MV-4-11 (cell line): ENCODE measurements around the gene CYP11A1.

ENCODE experiments used
- DNase-seq: peaks from one replicate; lab custom pipeline; 2025; lab: John Stamatoyannopoulos, UW

The CYP11A1 gene

DNA sequence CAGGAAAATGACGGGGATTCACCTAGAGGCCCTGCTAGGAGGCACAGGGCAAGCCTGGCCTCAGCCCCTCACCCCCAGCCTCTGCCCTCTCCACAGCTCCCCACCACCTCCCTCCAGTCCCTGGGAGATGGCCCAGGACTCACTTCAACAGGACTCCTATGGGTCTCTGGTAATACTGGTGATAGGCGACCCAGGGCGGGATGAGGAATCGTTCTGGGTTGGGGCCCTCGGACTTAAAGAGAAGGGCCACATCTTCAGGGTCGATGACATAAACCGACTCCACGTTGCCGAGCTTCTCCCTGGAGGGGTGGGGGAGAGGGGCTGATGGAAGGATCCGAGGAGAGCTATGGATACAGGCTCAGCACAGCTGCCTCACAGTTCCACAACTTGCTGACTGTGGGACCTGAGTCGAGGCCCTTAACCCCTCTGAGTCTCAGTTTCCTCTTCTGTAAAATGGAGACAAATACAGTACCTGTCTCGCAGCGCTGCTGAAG is 19.6 kb downstream of the CYP11A1 start:
- DNase-seq: no peak

GRCh38 chr15:74345051-74345450 is 22.4 kb downstream of the CYP11A1 start:
- no peak for DNase-seq

- no peak for DNase-seq
Measured at GRCh38 chr15:74343797-74344127, 23.7 kb downstream of the CYP11A1 start.

DNA sequence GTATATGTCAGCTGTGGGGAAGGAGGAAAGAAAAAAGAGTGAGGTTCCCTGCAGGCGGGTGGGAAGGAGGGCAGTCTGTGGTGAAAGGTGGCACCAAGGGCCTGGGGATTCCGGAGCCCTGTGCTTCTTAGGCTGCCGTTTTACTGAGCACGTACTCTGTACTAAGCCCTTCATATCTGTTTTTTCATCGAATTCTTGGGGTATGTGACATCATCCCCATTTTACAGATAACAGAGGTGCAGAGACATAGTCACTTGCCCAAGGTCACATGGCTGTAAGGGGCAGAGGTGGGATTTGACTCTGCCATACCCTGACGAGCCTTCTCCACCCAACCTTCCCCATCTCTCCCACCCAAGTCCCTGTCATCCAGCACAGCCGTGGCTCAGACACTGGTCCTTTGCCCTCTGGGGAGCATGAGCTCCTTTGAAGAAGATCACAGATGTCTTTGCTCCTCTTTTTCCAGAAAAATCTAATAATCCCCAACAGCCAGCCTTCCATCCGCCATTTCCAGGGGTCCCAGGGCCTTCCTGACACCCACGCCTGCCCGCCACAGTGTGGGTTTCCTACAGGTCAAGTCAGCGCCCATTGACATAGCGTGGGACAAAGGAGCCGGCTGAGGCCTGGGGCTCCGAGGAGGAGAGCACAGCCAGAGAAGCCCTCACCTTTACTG is 24.2 kb downstream of the CYP11A1 start:
- no peak for DNase-seq

DNA sequence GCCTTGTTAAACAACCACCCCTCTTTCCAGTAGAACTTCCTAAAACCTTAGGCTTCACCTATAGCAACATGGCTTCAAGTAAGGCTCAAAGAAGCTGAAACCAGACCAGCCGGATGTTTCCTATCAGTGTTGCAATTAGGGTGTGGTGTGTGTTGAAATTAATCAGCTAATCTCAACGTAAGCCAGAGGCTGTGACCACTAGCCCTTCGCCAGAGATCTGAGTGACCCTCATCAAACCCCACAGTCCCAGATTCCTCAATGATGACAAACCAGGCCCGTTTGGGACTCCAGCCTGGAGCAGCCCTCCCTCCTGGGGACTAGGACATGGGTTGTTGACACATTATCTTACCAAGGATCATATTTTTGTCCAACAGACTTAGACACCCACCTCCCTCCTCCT is 27.3 kb downstream of the CYP11A1 start:
- DNase-seq: peak; percentile 68

DNA sequence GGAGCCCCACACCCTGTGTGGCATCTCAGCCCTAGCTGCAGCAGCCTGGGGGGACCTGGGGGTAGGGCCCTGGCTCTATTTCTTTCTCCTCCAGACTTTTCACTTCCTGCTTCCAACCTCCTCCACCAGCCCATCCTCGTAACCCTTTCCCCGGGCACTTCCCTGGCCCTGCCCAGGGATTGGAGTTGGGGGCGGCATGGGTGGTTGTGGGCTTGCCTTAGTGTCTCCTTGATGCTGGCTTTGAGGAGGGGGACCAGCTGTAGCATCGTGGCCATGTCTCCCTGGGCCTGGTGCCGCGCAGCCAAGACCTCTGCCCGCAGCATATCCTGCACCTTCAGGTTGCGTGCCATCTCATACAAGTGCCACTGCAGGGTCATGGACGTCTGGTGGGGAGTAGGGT is 28.1 kb downstream of the CYP11A1 start:
- DNase-seq: no peak

GRCh38 chr15:74338676-74339075 is 28.8 kb downstream of the CYP11A1 start:
- no peak for DNase-seq

GRCh38 chr15:74337607-74338211 is 29.7 kb downstream of the CYP11A1 start:
- no peak for DNase-seq

GRCh38 chr15:74337146-74337545 is 30.3 kb downstream of the CYP11A1 start:
- no peak for DNase-seq

GRCh38 chr15:74336061-74337005 is 31.1 kb downstream of the CYP11A1 start:
- DNase-seq: peak; percentile 10

- no peak for DNase-seq
Measured at GRCh38 chr15:74335396-74335795, 32.0 kb downstream of the CYP11A1 start.

DNA sequence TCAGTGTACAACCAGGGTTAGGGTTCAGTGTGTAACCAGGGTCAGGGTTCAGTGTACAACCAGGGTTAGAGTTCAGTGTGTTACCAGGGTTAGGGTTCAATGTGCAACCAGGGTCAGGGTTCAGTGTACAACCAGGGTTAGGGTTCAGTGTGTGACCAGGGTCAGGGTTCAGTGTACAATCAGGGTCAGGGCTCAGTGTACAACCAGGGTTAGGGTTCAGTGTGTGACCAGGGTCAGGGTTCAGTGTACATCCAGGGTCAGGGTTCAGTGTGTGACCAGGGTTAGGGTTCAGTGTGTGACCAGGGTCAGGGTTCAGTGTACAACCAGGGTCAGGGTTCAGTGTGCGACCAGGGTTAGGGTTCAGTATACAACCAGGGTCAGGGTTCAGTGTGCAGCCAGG is 33.3 kb downstream of the CYP11A1 start:
- DNase-seq: no peak

- no peak for DNase-seq
Measured at GRCh38 chr15:74333662-74334061, 33.8 kb downstream of the CYP11A1 start.

GRCh38 chr15:74333093-74333492 is 34.4 kb downstream of the CYP11A1 start:
- DNase-seq: no peak

DNA sequence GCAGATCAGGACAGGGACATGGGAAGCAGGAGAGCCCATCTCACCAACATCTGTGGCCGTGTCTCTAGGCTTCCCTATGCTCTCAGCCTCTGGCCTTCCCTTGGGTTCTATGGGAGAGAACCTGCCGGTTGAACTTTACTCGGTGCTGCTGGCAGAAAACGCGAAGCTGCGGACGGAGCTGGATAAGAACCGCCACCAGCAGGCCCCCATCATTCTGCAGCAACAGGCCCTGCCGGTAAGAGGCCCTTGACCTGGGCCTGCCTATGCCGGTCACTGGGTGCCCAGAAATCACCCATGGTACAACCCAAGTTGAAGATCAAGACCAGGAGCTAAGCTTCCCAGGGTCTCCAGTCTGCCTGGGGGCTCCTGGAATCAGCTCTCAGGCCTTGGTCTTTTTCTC is 34.8 kb downstream of the CYP11A1 start:
- DNase-seq: no peak

DNA sequence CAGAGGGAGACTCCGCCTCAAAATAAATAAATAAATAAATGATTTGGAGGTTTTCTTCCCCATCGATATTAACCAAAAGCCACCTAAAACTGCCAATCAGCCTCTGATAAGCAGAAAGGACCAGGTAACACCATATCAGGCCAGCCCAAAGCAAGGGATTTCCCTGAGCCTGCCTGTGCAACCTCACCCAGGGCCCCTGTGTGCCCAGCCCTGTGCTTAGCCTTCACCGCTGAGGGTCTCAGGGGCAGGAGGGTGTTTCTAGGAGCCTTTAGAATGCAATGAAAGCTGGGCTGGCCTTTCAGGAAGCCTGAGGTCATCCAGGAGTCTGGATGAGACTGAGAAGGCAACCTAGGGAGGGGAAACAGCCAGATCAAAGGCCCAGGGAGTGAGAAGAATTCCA is 35.4 kb downstream of the CYP11A1 start:
- DNase-seq: no peak

- DNase-seq: no peak
Measured at GRCh38 chr15:74330861-74331408, 36.5 kb downstream of the CYP11A1 start.

- DNase-seq: no peak
Measured at GRCh38 chr15:74328331-74329056, 39.0 kb downstream of the CYP11A1 start.

DNA sequence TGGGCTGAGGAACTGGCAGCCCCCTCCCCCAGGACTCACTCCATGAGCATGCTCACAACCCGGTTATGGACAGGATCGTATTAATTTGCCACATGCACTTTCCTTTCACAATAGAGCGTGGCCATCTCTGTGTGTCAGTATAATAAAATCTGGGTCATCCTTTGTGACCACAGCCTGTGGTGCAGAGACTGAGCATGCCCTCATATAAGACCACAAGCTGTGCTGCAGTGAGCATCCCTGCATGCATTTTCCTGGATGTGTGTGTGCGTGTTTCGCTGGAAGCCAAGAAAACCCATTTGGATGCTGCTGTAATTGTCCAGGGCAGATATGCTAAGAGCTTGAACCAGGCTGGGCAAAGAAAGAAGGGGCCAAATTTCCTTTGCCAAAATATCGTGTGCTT is 39.7 kb downstream of the CYP11A1 start:
- no peak for DNase-seq

DNA sequence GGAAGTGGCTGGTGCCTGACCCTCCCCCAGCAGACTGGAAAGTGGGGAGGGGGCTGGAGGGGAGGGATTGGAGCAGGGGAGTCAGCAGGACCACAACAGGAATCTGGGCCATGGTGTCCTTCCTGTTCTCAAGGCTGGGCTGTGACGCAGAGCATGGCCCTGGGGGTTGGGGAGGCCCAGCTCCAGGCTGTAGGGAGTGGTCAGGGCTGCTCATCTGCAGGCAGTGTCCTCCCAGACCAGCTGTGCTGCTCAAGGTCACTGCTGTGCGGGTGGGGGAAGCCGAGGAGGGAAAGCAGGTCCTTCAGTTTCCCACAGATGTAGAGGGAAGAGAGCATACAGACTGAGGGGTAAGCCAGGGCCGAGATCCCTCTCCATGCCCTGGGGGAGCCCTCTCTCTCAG is 40.7 kb downstream of the CYP11A1 start:
- DNase-seq: no peak

DNA sequence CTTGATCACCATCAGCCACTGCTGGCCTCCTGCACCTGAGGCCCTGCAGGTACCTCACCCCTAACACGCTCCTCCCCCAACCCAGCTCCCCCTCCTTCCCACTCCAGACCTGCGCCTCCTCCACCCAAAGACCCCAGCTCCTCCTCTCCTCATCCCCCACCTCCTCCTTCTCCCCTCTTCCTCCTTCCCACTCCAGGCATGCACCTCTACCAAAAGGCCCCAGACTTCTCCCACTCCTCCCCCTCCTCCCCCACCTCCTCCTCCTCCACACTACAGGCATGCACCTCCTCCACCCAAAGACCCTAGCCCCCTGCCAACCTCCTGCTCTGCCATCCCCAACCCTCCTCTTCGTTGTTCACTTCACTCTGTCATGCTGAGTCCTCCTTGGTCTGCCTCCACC is 42.7 kb downstream of the CYP11A1 start:
- DNase-seq: no peak
